BJ (cell line): ENCODE data around the gene NSUN5. TPM values are rescaled to one million over a fixed set of nuclear protein-coding genes. Genes with fewer than 3 reads are reported as not detected.
"Not testable (repeated sequence)": the region's sequence is repeated elsewhere in the genome, so short reads cannot be mapped to it uniquely, and the experiment has no call there.

Experiments
- CTCF ChIA-PET: fragments of 350-600 bp; formaldehyde crosslinking; extraction: SDS; loops from one replicate; lab custom pipeline; 2021; ENCODE audit warnings: antibody characterized with exemption, inconsistent platforms; lab: Yijun Ruan, JAX
- POLR2A ChIA-PET: fragments of 300-600 bp; sonication (Branson Sonifier 250); formaldehyde crosslinking; extraction: SDS; loops from one replicate; lab custom pipeline; 2021; ENCODE audit warnings: antibody characterized with exemption; lab: Charles Lee
- DNase-seq: peaks from one replicate; pipeline ENCODE4 v3.0.0-alpha.2; 2011; ENCODE audit warnings: low read depth
- H3K27me3 ChIP-seq: 2 replicates; pipeline ENCODE4 v1.6.0; 2011; ENCODE audit warnings: low read length; ENCODE audit not compliant: control insufficient read depth, insufficient read depth
- H3K36me3 ChIP-seq: 2 replicates; pipeline ENCODE4 v1.5.1; 2011; ENCODE audit warnings: low read length; ENCODE audit not compliant: control insufficient read depth, insufficient read depth
- H3K4me3 ChIP-seq: 2 replicates; pipeline ENCODE4 v1.5.1; 2011; ENCODE audit warnings: low read depth, mild to moderate bottlenecking, control low read depth, low read length
- polyA plus RNA-seq: library from polyadenylated mRNA; depleted of rRNA; stranded (reverse); fragments of >200 nt; gene quantifications from 2 replicates; pipeline ENCODE4 v1.2.3, GENCODE V29; 2011
- TF ChIP-seq, protein P1 (sequence below): IDR thresholded peaks from 2 replicates; pipeline ENCODE4 v1.5.1; 2011; ENCODE audit warnings: low read depth, mild to moderate bottlenecking, control low read depth, inconsistent platforms, low read length, moderate library complexity; ENCODE audit not compliant: insufficient read depth

Gene NSUN5
- polyA plus RNA-seq, 1 experiment, result 23.6 TPM

DNA sequence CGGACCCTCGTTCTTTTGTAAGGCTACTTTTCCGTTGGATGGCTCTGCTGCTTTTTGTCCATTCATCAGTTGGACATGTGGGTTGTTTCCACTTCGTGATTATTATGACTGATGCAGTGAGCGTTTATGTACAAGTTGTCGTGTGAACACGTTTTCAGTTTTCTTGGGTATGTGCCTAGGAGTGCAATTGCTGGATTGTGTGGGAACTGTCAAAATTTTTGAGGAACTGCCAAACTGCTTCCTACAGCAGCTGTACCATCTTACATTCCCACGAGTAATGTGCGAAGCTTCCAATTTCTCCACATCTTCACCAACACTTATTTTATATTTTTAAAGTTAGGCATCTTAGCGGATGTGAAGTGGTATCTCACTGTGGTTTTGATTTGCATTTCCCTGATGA lies 29.7 kb upstream of the NSUN5 start:
- Histone ChIP-seq H3K36me3 (no peaks in the 10 kb centered on the region), H3K4me3 (no peak overlapping the region), H3K27me3 (peaks cover 9% of the 10 kb centered on the region)
- ChIA-PET POLR2A (no interaction called here), CTCF (interaction anchor here (0.6 kb wide), 1 partner anchor 113 kb away, joined by 3 read pairs; no protein-coding TSS in a partner anchor)
- DNase-seq, result no peak
- TF ChIP-seq, protein P1, sequence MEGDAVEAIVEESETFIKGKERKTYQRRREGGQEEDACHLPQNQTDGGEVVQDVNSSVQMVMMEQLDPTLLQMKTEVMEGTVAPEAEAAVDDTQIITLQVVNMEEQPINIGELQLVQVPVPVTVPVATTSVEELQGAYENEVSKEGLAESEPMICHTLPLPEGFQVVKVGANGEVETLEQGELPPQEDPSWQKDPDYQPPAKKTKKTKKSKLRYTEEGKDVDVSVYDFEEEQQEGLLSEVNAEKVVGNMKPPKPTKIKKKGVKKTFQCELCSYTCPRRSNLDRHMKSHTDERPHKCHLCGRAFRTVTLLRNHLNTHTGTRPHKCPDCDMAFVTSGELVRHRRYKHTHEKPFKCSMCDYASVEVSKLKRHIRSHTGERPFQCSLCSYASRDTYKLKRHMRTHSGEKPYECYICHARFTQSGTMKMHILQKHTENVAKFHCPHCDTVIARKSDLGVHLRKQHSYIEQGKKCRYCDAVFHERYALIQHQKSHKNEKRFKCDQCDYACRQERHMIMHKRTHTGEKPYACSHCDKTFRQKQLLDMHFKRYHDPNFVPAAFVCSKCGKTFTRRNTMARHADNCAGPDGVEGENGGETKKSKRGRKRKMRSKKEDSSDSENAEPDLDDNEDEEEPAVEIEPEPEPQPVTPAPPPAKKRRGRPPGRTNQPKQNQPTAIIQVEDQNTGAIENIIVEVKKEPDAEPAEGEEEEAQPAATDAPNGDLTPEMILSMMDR, result no peak

DNA sequence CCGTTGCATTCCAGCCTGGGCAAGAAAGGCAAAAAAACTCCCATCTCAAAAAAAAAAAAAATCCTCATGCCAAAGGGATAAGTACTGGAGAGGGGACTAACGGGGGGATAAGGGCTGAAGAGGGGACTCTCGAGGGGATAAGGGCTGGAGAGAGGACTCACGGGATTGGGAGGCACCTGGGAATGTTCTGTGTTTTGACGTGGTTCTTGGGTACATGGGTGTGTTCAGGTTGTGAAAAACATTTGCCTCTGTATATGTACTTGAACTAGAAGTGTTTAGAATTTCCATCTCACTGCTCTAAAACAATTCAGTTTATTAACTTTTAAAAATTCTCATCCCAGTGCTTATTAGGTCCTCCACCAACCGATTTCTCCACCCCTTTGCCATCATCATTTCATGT lies 23.8 kb upstream of the NSUN5 start:
- Histone ChIP-seq H3K4me3 (no peak overlapping the region), H3K36me3 (no peaks in the 10 kb centered on the region), H3K27me3 (peaks cover 5% of the 10 kb centered on the region; the same call in 1 of the 2 replicates)
- CTCF ChIA-PET, result interaction anchor here (1.4 kb wide), 1 partner anchor 10 kb away, joined by 4 read pairs; no protein-coding TSS in a partner anchor
- no peak for DNase-seq
- POLR2A ChIA-PET, result no interaction called here
- TF ChIP-seq, protein P1, result no peak

DNA sequence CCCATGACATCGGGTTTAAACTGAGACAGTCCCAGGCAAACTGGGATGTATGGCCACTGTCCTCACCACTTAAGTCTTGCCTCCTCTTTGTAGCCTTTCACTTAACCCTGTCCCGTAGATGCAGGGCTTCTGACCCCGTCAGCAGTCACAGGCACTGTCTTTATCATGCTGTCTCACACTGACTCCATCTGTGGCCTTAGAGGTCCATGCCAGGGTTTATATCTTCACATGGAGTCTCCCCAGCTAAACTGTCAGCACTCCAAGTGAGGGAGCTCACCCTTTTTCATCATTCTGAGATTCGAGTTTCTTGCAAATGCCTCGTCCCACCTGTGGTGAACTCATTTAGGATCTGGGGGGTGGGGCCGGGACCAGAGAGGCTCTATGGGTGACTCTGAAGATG lies 22.1 kb upstream of the NSUN5 start:
- no peak for DNase-seq
- ChIA-PET CTCF (interaction anchor here (1.0 to 5.1 kb wide), 3 partner anchors 12 to 121 kb away, joined by 4 to 21 read pairs (median 11); no protein-coding TSS in a partner anchor), POLR2A (no interaction called here)
- no peaks in the 10 kb centered on the region for H3K36me3 ChIP-seq
- TF ChIP-seq, protein P1, result no peak
- H3K4me3 ChIP-seq, result no peak overlapping the region
- peaks cover 5% of the 10 kb centered on the region; the same call in 1 of the 2 replicates for H3K27me3 ChIP-seq

DNA sequence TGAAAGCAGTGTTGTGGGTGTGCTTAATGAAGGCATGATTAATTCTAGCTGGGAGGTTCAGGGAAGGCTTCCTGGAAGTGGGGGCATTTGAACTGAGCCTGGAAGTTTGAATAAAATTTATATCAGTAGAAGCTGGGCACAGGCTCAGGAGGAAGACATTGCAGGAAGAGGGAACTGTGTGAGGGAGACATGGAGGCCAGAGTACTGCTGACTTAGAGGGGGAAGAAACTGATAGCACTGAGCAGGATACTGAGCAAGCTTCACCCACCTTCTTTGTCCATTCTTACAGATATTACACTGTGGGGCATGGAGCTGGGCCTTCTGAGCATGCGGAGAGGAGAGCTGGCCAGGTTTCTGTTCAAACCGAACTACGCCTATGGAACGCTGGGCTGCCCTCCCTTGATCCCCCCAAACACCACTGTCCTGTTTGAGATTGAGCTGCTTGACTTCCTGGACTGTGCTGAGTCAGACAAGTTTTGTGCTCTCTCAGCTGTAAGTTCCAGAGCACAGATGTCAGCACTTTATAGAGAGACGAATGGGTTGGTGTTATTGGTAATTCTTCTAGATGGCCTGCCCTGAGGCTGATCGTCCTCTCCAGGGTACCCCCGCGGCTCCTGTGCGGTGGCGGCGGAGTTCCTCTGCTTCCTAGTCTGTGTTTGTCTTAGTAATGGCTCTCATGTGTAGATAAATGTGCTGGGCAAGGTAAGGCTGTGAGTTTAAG lies 21.4 kb upstream of the NSUN5 start:
- Histone ChIP-seq H3K27me3 (no peaks in the 10 kb centered on the region), H3K4me3 (no peak overlapping the region), H3K36me3 (no peaks in the 10 kb centered on the region)
- ChIA-PET POLR2A (no interaction called here), CTCF (interaction anchor here (1.0 to 5.1 kb wide), 3 partner anchors 13 to 122 kb away, joined by 4 to 21 read pairs (median 11); no protein-coding TSS in a partner anchor)
- TF ChIP-seq, protein P1, result no peak
- no peak for DNase-seq

DNA sequence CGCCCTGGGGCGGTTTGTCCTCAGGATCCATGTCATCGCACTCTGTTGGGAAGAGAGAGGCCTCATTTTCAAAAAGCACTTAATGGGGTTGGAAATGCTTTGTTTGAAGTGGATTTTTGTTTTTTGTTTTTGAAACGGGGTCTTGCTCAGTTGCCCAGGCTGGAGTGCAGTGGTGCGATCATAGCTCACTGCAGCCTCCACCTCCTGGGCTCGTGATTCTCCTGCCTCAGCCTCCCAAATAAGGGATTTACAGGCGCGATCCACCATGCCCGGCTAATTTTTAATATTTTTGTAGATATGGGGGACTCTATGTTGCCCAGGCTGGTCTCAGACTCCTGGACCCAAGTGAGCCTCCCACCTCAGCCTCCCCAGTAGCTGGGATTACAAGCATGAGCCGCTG lies 20.1 kb upstream of the NSUN5 start:
- ChIA-PET POLR2A (no interaction called here), CTCF (interaction anchor here (2.6 to 5.1 kb wide), 2 partner anchors 14 to 123 kb away, joined by 11 to 21 read pairs; no protein-coding TSS in a partner anchor)
- Histone ChIP-seq H3K4me3 (no peak overlapping the region), H3K27me3 (no peaks in the 10 kb centered on the region), H3K36me3 (no peaks in the 10 kb centered on the region)
- DNase-seq, result no peak
- TF ChIP-seq, protein P1, result no peak

DNA sequence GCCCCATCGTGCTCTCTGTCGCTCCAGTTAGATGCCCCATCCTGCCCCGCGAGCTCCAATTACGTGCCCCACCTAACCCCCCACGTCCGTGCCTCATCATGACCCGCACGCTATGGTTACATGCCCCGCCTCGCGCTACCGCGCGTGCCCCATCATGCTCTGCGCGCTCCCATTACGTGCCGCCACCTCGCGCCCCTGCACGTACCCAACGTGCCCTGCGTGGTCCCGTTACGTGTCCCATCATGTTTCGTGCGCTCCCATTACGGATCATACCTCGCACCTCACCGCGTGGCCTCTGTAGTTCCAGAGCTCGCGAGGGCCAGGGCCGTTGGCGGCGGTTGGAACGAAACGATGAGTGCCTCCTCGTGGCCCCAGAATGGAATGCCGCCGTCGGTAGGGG lies 19.3 kb upstream of the NSUN5 start, which contains the start of the genes FKBP6 and TRIM50:
Gene FKBP6 (plus strand): TSS at position 240 of the 400 bp plus-strand sequence. CDS start 268 bp downstream, outside the sequence.
Gene TRIM50 (minus strand): TSS at position 161 of the 400 bp plus-strand sequence. CDS start 3,295 bp downstream, outside the sequence.
- POLR2A ChIA-PET, H3K4me3 ChIP-seq, H3K27me3 ChIP-seq, H3K36me3 ChIP-seq, DNase-seq: not testable (repeated sequence)
- CTCF ChIA-PET, result interaction anchor here (5.1 kb wide), 1 partner anchor 124 kb away, joined by 21 read pairs; no protein-coding TSS in a partner anchor

DNA sequence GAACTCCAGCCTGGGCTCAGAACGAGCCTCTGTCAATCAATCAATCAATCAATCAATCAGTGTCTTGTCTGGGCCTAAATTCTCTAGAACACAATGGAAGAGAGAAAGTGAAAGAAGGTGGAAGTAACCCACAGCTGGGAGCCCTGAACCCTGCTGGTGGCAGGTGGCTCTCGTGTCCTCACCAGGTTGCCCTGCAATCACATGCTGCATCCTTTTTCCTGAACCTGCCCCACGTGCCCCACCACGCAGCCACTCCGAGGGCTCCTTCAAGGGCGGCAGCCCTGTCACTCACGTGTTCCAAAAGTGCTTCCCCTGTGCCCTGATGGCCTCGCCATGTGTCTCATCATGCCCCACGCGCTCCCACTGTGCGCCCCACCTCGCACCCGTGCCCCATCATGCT lies 18.8 kb upstream of the NSUN5 start:
- DNase-seq, POLR2A ChIA-PET, H3K4me3 ChIP-seq, H3K27me3 ChIP-seq, H3K36me3 ChIP-seq: not testable (repeated sequence)
- CTCF ChIA-PET, result interaction anchor here (5.1 kb wide), 1 partner anchor 124 kb away, joined by 21 read pairs; no protein-coding TSS in a partner anchor

DNA sequence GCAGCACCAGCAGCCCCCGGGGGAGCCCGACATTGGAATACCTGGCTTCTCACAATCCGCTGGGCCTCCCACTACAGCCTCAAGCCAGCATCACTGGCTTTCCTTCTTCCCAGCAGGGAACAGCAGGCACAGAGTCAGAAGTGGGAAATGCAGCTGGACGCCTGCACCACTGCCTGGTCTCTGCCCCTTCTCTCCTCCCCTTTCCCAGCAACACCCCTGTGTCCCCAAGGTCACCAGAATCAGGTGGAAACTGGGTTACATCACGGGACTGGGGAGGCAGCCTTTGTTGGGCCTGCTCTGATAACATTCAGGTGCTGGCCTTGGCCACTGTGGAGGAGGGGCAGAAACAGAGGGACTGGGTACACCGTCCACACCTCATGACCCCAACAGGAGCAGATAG lies 16.8 kb upstream of the NSUN5 start:
- H3K27me3 ChIP-seq, H3K4me3 ChIP-seq, DNase-seq, POLR2A ChIA-PET, H3K36me3 ChIP-seq: not testable (repeated sequence)
- CTCF ChIA-PET, result interaction anchor here (1.8 kb wide), 1 partner anchor 123 kb away, joined by 8 read pairs; no protein-coding TSS in a partner anchor
